Naive thymus-derived CD4-positive, alpha-beta T cell (primary cell): Measurements from ENCODE around the gene MBNL2. TPM values are rescaled to one million over a fixed set of nuclear protein-coding genes. Genes with fewer than 3 reads are reported as not detected.

Experiments
- ATAC-seq: fragments of 150-1000 bp; cut with Tn5 transposase; 2 replicates; pipeline ENCODE4 v1.10.0; 2021; ENCODE audit warnings: mild to moderate bottlenecking, moderate library complexity
- CTCF ChIA-PET: fragments of 350-600 bp; sonication (Branson Sonifier 250); formaldehyde crosslinking; loops from one replicate; lab custom pipeline; 2021; ENCODE audit warnings: antibody characterized with exemption; lab: Charles Lee
- POLR2A ChIA-PET: fragments of 350-600 bp; sonication (Branson Sonifier 250); formaldehyde crosslinking; loops from one replicate; lab custom pipeline; 2021; ENCODE audit warnings: antibody characterized with exemption, inconsistent platforms; lab: Charles Lee
- DNase-seq, 9 donors: peaks; one replicate each; pipeline versions ENCODE4 v3.0.0 to v3.0.0-alpha.2; 2020 to 2022; ENCODE audit warnings: mixed read lengths in 1 of 9
- H3K27ac ChIP-seq: one replicate; pipeline ENCODE4 v1.7.0; 2013; ENCODE audit warnings: mild to moderate bottlenecking, low read depth, low read length, moderate library complexity
- H3K27me3 ChIP-seq, 2 donors: one replicate each; pipeline ENCODE4 v1.7.0; 2013; ENCODE audit warnings: low read length in 2 of 2, mild to moderate bottlenecking in 2 of 2, moderate library complexity in 2 of 2; ENCODE audit not compliant: control insufficient read depth in 2 of 2, insufficient read depth in 2 of 2
- H3K36me3 ChIP-seq, 3 experiments: 1 replicate in 2 of 3; 2 replicates in 1 of 3; pipeline ENCODE4 v1.7.0; 2013; ENCODE audit warnings: low read length in 3 of 3, mild to moderate bottlenecking in 3 of 3, moderate library complexity in 1 of 3; ENCODE audit not compliant: insufficient read depth in 3 of 3, control insufficient read depth in 2 of 3
- H3K4me1 ChIP-seq, 2 donors: one replicate each; pipeline ENCODE4 v1.7.0; 2013; ENCODE audit warnings: low read length in 2 of 2, mild to moderate bottlenecking in 2 of 2, moderate library complexity in 1 of 2; ENCODE audit not compliant: control insufficient read depth in 2 of 2, insufficient read depth in 2 of 2
- H3K4me3 ChIP-seq: 2 replicates; pipeline ENCODE4 v1.7.0; 2013; ENCODE audit warnings: mild to moderate bottlenecking, low read length
- H3K9me3 ChIP-seq, 3 experiments: 1 replicate in 2 of 3; 2 replicates in 1 of 3; pipeline ENCODE4 v1.7.0; 2013; ENCODE audit warnings: low read length in 3 of 3; ENCODE audit not compliant: control insufficient read depth in 2 of 3
- H3K27ac Mint-ChIP-seq, 9 donors: one replicate each; pipeline ENCODE4 v1.8.0; 2020 to 2022; ENCODE audit warnings: mixed read lengths in 9 of 9, mild to moderate bottlenecking in 8 of 9, moderate library complexity in 5 of 9, inconsistent platforms in 2 of 9
- H3K27me3 Mint-ChIP-seq, 5 donors: one replicate each; pipeline ENCODE4 v1.8.0; 2021 to 2022; ENCODE audit warnings: mixed read lengths in 5 of 5, mild to moderate bottlenecking in 1 of 5
- H3K36me3 Mint-ChIP-seq, 5 donors: one replicate each; pipeline ENCODE4 v1.8.0; 2020 to 2022; ENCODE audit warnings: mixed read lengths in 5 of 5, mild to moderate bottlenecking in 3 of 5, inconsistent platforms in 1 of 5
- H3K4me1 Mint-ChIP-seq, 7 donors: one replicate each; pipeline ENCODE4 v1.8.0; 2020 to 2022; ENCODE audit warnings: mixed read lengths in 7 of 7, mild to moderate bottlenecking in 3 of 7, inconsistent platforms in 1 of 7
- H3K4me3 Mint-ChIP-seq, 10 donors: one replicate each; pipeline ENCODE4 v1.8.0; 2020 to 2022; ENCODE audit warnings: mild to moderate bottlenecking in 10 of 10, mixed read lengths in 10 of 10, moderate library complexity in 6 of 10, inconsistent platforms in 2 of 10
- H3K9me3 Mint-ChIP-seq, 11 donors: one replicate each; pipeline ENCODE4 v1.8.0; 2020 to 2022; ENCODE audit warnings: mixed read lengths in 11 of 11, mild to moderate bottlenecking in 4 of 11, inconsistent platforms in 1 of 11, moderate library complexity in 1 of 11
- intact Hi-C, 2 donors: fragments of 100-400 bp; cut with micrococcal nuclease; formaldehyde crosslinking; loops; one replicate each; pipeline ENCODE4 v1.15.1; 2023
- polyA plus RNA-seq, 2 donors: library from polyadenylated mRNA; unstranded; fragments of 300-500 nt; fragmentation: Illumina TruSeq; gene quantifications; one replicate each; pipeline ENCODE4 v1.2.3, GENCODE V29; 2021
- total RNA-seq, 6 experiments: library from RNA in 5 of 6; stranded (reverse) in 5 of 6; gene quantifications; 1 replicate in 5 of 6; 2 replicates in 1 of 6; pipeline ENCODE4 v1.2.3 and lab custom pipeline; 2021 to 2026

MBNL2 gene
- total and polyA plus RNA-seq, 7 experiments from 2014 or later: 13.4 to 28.6 (median 23.3) TPM

GRCh38 chr13:97266772-97267417 is 44.8 kb downstream of the MBNL2 start:
- no peak for DNase-seq
- ATAC-seq: no peak
- CTCF ChIA-PET: no interaction called here
- Mint-ChIP-seq H3K36me3 (peaks cover 4 to 35% (median 8%) of the 10 kb centered on the region in 5 donors), H3K27ac (no peak overlapping the region), H3K9me3 (no peaks in the 10 kb centered on the region), H3K27me3 (no peaks in the 10 kb centered on the region), H3K4me3 (no peak overlapping the region), H3K4me1 (peaks cover 12 to 50% (median 32%) of the 10 kb centered on the region in 7 donors)
- intact Hi-C loops: no loop called here
- Histone ChIP-seq H3K27me3 (no peaks in the 10 kb centered on the region), H3K27ac (no peak overlapping the region), H3K4me3 (no peak overlapping the region), H3K9me3 (no peaks in the 10 kb centered on the region), H3K4me1 (peaks cover 0 to under 1% of the 10 kb centered on the region in 2 donors), H3K36me3 (no peaks in the 10 kb centered on the region)
- POLR2A ChIA-PET: no interaction called here

- H3K4me3 ChIP-seq: no peak overlapping the region
- Mint-ChIP-seq H3K4me1 (peaks cover 11 to 49% (median 31%) of the 10 kb centered on the region in 7 donors), H3K27ac (no peak overlapping the region), H3K36me3 (peaks cover 4 to 30% (median 6%) of the 10 kb centered on the region in 5 donors), H3K9me3 (no peaks in the 10 kb centered on the region), H3K4me3 (no peak overlapping the region), H3K27me3 (no peaks in the 10 kb centered on the region)
- H3K27ac ChIP-seq: no peak overlapping the region
- no peaks in the 10 kb centered on the region for H3K27me3 ChIP-seq
- ATAC-seq (no peak), DNase-seq (no peak)
- ChIA-PET CTCF (no interaction called here), POLR2A (no interaction called here)
- H3K4me1 ChIP-seq: no peaks in the 10 kb centered on the region
- H3K36me3 ChIP-seq: no peaks in the 10 kb centered on the region
- no peaks in the 10 kb centered on the region for H3K9me3 ChIP-seq
- intact Hi-C loops: no loop called here
Measured at GRCh38 chr13:97267418-97268059, 45.4 kb downstream of the MBNL2 start.

GRCh38 chr13:97268772-97269171 is 46.6 kb downstream of the MBNL2 start:
- Histone ChIP-seq H3K27ac (no peak overlapping the region), H3K36me3 (peaks cover 0 to 4% (median 0%) of the 10 kb centered on the region in 3 experiments), H3K9me3 (no peaks in the 10 kb centered on the region), H3K27me3 (no peaks in the 10 kb centered on the region), H3K4me3 (no peak overlapping the region), H3K4me1 (no peaks in the 10 kb centered on the region)
- ATAC-seq: no peak
- Mint-ChIP-seq H3K27me3 (no peaks in the 10 kb centered on the region), H3K9me3 (no peaks in the 10 kb centered on the region), H3K36me3 (peaks cover 0 to 26% (median 2%) of the 10 kb centered on the region in 5 donors), H3K4me1 (peaks cover 8 to 49% (median 27%) of the 10 kb centered on the region in 7 donors), H3K4me3 (no peak overlapping the region), H3K27ac (no peak overlapping the region)
- CTCF ChIA-PET: interaction anchor here (0.5 to 0.8 kb wide), 2 partner anchors 41 to 50 kb away, joined by 3 read pairs; no protein-coding TSS in a partner anchor
- intact Hi-C loops: no loop called here
- DNase-seq: no peak
- POLR2A ChIA-PET: no interaction called here

GRCh38 chr13:97269603-97270002 is 47.5 kb downstream of the MBNL2 start:
- intact Hi-C loops: no loop called here
- Histone ChIP-seq H3K4me1 (no peaks in the 10 kb centered on the region), H3K4me3 (no peak overlapping the region), H3K36me3 (peaks cover 0 to 4% (median 0%) of the 10 kb centered on the region in 3 experiments), H3K9me3 (no peaks in the 10 kb centered on the region), H3K27me3 (no peaks in the 10 kb centered on the region), H3K27ac (no peak overlapping the region)
- DNase-seq (no peak), ATAC-seq (no peak)
- no peaks in the 10 kb centered on the region for H3K27me3 Mint-ChIP-seq
- CTCF ChIA-PET: interaction anchor here (0.5 kb wide), 1 partner anchor 51 kb away, joined by 3 read pairs; no protein-coding TSS in a partner anchor
- peaks cover 6 to 49% (median 27%) of the 10 kb centered on the region in 7 donors for H3K4me1 Mint-ChIP-seq
- POLR2A ChIA-PET: no interaction called here
- H3K27ac Mint-ChIP-seq: no peak overlapping the region
- no peak overlapping the region for H3K4me3 Mint-ChIP-seq
- peaks cover 0 to 23% (median 2%) of the 10 kb centered on the region in 5 donors for H3K36me3 Mint-ChIP-seq
- H3K9me3 Mint-ChIP-seq: no peaks in the 10 kb centered on the region

GRCh38 chr13:97272526-97272925 is 50.4 kb downstream of the MBNL2 start:
- no peaks in the 10 kb centered on the region for H3K4me1 ChIP-seq
- intact Hi-C loops: no loop called here
- peaks cover 0 to 3% (median 0%) of the 10 kb centered on the region in 11 donors for H3K9me3 Mint-ChIP-seq
- no peak overlapping the region for H3K4me3 Mint-ChIP-seq
- H3K27me3 ChIP-seq: no peaks in the 10 kb centered on the region
- ChIA-PET POLR2A (no interaction called here), CTCF (interaction anchor here (1.3 kb wide), 1 partner anchor 163 kb away, joined by 4 read pairs; no protein-coding TSS in a partner anchor)
- H3K4me3 ChIP-seq: no peak overlapping the region
- peaks cover 0 to 11% (median 0%) of the 10 kb centered on the region in 3 experiments for H3K36me3 ChIP-seq
- DNase-seq (no peak), ATAC-seq (no peak)
- no peak overlapping the region for H3K27ac ChIP-seq
- no peaks in the 10 kb centered on the region for H3K9me3 ChIP-seq
- peak overlapping the region in 1 of 9 donors; percentile 32 for H3K27ac Mint-ChIP-seq
- no peaks in the 10 kb centered on the region for H3K27me3 Mint-ChIP-seq
- peaks cover 7 to 44% (median 23%) of the 10 kb centered on the region in 5 donors for H3K36me3 Mint-ChIP-seq
- H3K4me1 Mint-ChIP-seq: peaks cover 5 to 70% (median 44%) of the 10 kb centered on the region in 7 donors

GRCh38 chr13:97273341-97273831 is 51.3 kb downstream of the MBNL2 start:
- H3K27ac ChIP-seq: no peak overlapping the region
- H3K27ac Mint-ChIP-seq: no peak overlapping the region
- H3K4me1 ChIP-seq: no peaks in the 10 kb centered on the region
- peak overlapping the region in 1 of 10 donors; percentile 20 for H3K4me3 Mint-ChIP-seq
- ATAC-seq (no peak), DNase-seq (no peak)
- no peaks in the 10 kb centered on the region for H3K27me3 Mint-ChIP-seq
- intact Hi-C loops: loop anchor here in 1 of 2 donors (1.0 kb wide), 1 partner anchor 17 kb away; no protein-coding TSS in a partner anchor
- H3K27me3 ChIP-seq: no peaks in the 10 kb centered on the region
- no peaks in the 10 kb centered on the region for H3K9me3 ChIP-seq
- H3K4me1 Mint-ChIP-seq: peaks cover 5 to 69% (median 44%) of the 10 kb centered on the region in 7 donors
- peaks cover 0 to 3% (median 0%) of the 10 kb centered on the region in 11 donors for H3K9me3 Mint-ChIP-seq
- ChIA-PET CTCF (interaction anchor here (1.3 kb wide), 1 partner anchor 163 kb away, joined by 4 read pairs; no protein-coding TSS in a partner anchor), POLR2A (no interaction called here)
- H3K4me3 ChIP-seq: no peak overlapping the region
- peaks cover 7 to 39% (median 23%) of the 10 kb centered on the region in 5 donors for H3K36me3 Mint-ChIP-seq
- peaks cover 0 to 11% (median 0%) of the 10 kb centered on the region in 3 experiments for H3K36me3 ChIP-seq
